NCI-H82 (cell line): ENCODE results near the gene MUCL1.

Experiments
- DNase-seq: peaks from one replicate; lab custom pipeline; 2025; lab: John Stamatoyannopoulos, UW

The MUCL1 gene

DNA sequence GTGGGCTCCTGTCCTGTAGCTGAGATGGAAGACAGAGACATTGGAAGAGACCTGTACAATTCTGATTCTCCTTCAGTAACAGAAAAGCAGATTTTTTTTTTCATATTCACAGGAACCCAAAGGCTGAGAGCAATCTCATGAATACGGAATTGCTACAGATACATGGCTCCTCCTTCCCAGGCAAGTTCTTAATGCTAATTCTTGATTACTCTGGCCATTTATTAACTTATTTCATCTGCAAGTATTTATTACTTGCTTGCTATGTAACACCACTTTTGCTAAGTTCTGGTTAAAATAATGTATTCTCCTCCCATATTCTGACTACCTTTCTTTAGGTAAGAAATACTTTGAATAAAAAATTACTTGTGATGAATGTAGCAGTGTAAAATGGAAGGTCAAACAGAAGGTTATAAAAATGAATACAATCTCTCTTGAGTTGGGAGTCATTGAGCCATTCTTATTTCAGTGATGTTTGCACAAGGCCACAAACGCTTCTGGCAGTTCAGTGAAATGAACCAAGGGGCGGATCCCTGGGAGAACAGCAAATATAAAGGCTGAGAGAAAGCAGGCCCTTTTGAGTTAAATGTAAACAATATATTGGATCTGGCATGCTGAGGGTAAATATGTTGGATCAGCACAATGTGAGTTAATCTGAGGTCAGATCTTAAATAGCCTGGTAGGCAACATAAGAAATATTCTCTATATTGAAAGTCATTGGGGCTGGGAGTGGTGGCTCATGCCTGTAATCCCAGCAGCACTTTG is 37.6 kb downstream of the MUCL1 start:
- DNase-seq: no peak
